ENCODE data around the gene QSER1.

- TF ChIP-seq CTCF (optimal IDR thresholded peaks at IDR 0.05 in 1 of 3, IDR thresholded peaks at IDR 0.05 in 1 of 3, conservative IDR thresholded peaks at IDR 0.05 in 1 of 3; ENCODE audit: extremely low read depth in 1 of 3, insufficient read depth in 2 of 3, low read length in 3 of 3) = no peak
- no peak for TF ChIP-seq EZH2 (IDR thresholded peaks at IDR 0.05; ENCODE audit: low read length)
Observed at GRCh38 chr11:32963721-32964120, 71.1 kb downstream of the QSER1 start.

Measured in keratinocyte (primary cell).